Panc1 (cell line): ENCODE measurements around the gene TRIM56. TPM values are rescaled to one million over a fixed set of nuclear protein-coding genes. Genes with fewer than 3 reads are reported as not detected.
"Not testable (repeated sequence)": the region's sequence is repeated elsewhere in the genome, so short reads cannot be mapped to it uniquely, and the experiment has no call there.

Source experiments
- ATAC-seq: fragments of 200-7000 bp; cut with Tn5 transposase; 2 replicates; pipeline ENCODE4 v1.9.1; 2020; ENCODE audit warnings: mild to moderate bottlenecking, moderate library complexity
- BruUV-seq: library from RNA; stranded (reverse); fragments of 400-500 nt; replicated peaks from 2 replicates; lab custom pipeline; 2021; lab: Mats Ljungman, UMichigan
- CTCF ChIA-PET: fragments of 300-600 bp; sonication (Branson Sonifier 250); formaldehyde crosslinking; loops from one replicate; lab custom pipeline; 2022; ENCODE audit warnings: antibody characterized with exemption; lab: Charles Lee
- POLR2A ChIA-PET: fragments of 300-600 bp; sonication (Branson Sonifier 250); formaldehyde crosslinking; loops from one replicate; lab custom pipeline; 2022; ENCODE audit warnings: antibody characterized with exemption; lab: Charles Lee
- DNase-seq: peaks from one replicate; pipeline ENCODE4 v3.0.0-alpha.2; 2010; ENCODE audit warnings: low read depth, low spot score
- H3K27ac ChIP-seq: 2 replicates; pipeline ENCODE4 v1.5.1; 2011; ENCODE audit warnings: mild to moderate bottlenecking, low read length, inconsistent platforms
- H3K27me3 ChIP-seq: fragments of 200-500 bp; sonication (Bioruptor generic); 2 replicates; pipeline ENCODE4 v1.6.0; 2014; ENCODE audit warnings: low read length, inconsistent platforms; ENCODE audit not compliant: control insufficient read depth, insufficient read depth
- H3K36me3 ChIP-seq: fragments of 200-500 bp; sonication (Bioruptor generic); 2 replicates; pipeline ENCODE4 v1.5.1; 2014; ENCODE audit warnings: inconsistent platforms, mild to moderate bottlenecking, low read length, moderate library complexity; ENCODE audit not compliant: control insufficient read depth, insufficient read depth
- H3K4me1 ChIP-seq: 2 replicates; pipeline ENCODE4 v1.5.1; 2011; ENCODE audit warnings: inconsistent platforms, mild to moderate bottlenecking, low read length, moderate library complexity; ENCODE audit not compliant: control insufficient read depth, insufficient read depth
- H3K4me3 ChIP-seq, 2 experiments: 2 replicates each; pipeline ENCODE4 v1.5.1; 2011 to 2012; ENCODE audit warnings: low read depth in 2 of 2, low read length in 2 of 2, mild to moderate bottlenecking in 2 of 2, inconsistent platforms in 1 of 2, moderate library complexity in 1 of 2
- H3K9me3 ChIP-seq: fragments of 200-500 bp; sonication (Bioruptor generic); 2 replicates; pipeline ENCODE4 v1.5.1; 2014; ENCODE audit warnings: low read depth, mild to moderate bottlenecking, inconsistent platforms, low read length, moderate library complexity; ENCODE audit not compliant: control insufficient read depth, insufficient read depth
- CTCF ChIP-seq: fragments of 450-650 bp; IDR thresholded peaks from 2 replicates; pipeline ENCODE4 v1.5.1; 2017; ENCODE audit warnings: mild to moderate bottlenecking
- POLR2AphosphoS5 ChIP-seq: IDR thresholded peaks from 2 replicates; pipeline ENCODE4 v1.6.1; 2012; ENCODE audit warnings: mild to moderate bottlenecking, low read depth, low read length, moderate library complexity
- SIN3A ChIP-seq: IDR thresholded peaks from 2 replicates; pipeline ENCODE4 v1.6.1; 2012; ENCODE audit warnings: low read depth, mild to moderate bottlenecking, low read length, moderate library complexity, borderline replicate concordance; ENCODE audit not compliant: insufficient read depth
- TCF7L2 ChIP-seq: IDR thresholded peaks from 2 replicates; pipeline ENCODE4 v1.6.1; 2011; ENCODE audit warnings: mild to moderate bottlenecking, low read depth, low read length, inconsistent platforms
- in situ Hi-C: cut with HindIII; loops from 2 replicates; pipeline ENCODE4 v1.10.0; 2016; ENCODE audit warnings: low sequenced_read_pairs, low pct_unique_long_range_greater_than_20kb
- intact Hi-C: fragments of 100-400 bp; cut with micrococcal nuclease; formaldehyde crosslinking; loops from one replicate; pipeline ENCODE4 v1.10.0; 2022; ENCODE audit not compliant: unreplicated experiment
- total RNA-seq: library from RNA; stranded (reverse); gene quantifications from one replicate; pipeline ENCODE4 v1.2.1, GENCODE V29; 2021; ENCODE audit not compliant: unreplicated experiment
- TF ChIP-seq, protein P1 (sequence below), 2 experiments: IDR thresholded peaks; 2 replicates each; pipeline ENCODE4 v1.6.1; 2011 to 2012; ENCODE audit warnings: low read depth in 2 of 2, control low read depth in 1 of 2, low read length in 1 of 2, mild to moderate bottlenecking in 1 of 2, moderate library complexity in 1 of 2; ENCODE audit not compliant: insufficient read depth in 1 of 2

The TRIM56 gene
- total RNA-seq, 1 experiment from 2014 or later: 37.4 TPM

DNA sequence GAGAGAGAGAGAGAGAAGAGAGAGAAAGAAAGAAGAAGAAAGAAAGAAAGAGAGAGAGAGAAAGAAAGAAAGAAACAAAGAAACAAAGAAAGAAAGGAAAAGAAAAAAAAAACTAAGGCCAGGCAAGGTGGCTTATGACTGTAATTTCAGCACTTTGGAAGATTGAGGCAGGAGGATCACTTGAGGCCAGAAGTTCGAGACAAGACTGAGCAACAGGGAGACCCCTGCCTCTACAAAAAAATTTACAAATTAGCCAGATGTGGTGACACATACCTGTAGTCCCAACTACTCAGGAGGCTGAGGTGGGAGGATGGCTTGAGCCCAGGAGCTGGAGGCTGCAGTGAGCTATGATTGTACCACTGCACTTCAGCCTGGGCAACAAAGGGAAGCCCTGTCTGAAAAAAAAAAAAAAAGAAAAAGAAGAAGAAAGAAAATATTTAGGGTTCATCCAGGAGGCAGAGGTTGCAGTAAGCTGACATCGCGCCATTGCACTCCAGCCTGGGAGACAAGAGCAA lies 44.4 kb downstream of the TRIM56 start:
- in situ Hi-C loops: no loop called here
- CTCF ChIA-PET: no interaction called here
- no peak for TF ChIP-seq POLR2AphosphoS5
- TF ChIP-seq CTCF: no peak
- TF ChIP-seq, protein P1, sequence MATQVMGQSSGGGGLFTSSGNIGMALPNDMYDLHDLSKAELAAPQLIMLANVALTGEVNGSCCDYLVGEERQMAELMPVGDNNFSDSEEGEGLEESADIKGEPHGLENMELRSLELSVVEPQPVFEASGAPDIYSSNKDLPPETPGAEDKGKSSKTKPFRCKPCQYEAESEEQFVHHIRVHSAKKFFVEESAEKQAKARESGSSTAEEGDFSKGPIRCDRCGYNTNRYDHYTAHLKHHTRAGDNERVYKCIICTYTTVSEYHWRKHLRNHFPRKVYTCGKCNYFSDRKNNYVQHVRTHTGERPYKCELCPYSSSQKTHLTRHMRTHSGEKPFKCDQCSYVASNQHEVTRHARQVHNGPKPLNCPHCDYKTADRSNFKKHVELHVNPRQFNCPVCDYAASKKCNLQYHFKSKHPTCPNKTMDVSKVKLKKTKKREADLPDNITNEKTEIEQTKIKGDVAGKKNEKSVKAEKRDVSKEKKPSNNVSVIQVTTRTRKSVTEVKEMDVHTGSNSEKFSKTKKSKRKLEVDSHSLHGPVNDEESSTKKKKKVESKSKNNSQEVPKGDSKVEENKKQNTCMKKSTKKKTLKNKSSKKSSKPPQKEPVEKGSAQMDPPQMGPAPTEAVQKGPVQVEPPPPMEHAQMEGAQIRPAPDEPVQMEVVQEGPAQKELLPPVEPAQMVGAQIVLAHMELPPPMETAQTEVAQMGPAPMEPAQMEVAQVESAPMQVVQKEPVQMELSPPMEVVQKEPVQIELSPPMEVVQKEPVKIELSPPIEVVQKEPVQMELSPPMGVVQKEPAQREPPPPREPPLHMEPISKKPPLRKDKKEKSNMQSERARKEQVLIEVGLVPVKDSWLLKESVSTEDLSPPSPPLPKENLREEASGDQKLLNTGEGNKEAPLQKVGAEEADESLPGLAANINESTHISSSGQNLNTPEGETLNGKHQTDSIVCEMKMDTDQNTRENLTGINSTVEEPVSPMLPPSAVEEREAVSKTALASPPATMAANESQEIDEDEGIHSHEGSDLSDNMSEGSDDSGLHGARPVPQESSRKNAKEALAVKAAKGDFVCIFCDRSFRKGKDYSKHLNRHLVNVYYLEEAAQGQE (IDR thresholded peaks at IDR 0.05; ENCODE audit: insufficient read depth in 1 of 2, low read depth in 2 of 2, low read length in 1 of 2): no peak
- TF ChIP-seq SIN3A: no peak
- no peak for TF ChIP-seq TCF7L2
- BruUV-seq: no TSS peak
- H3K9me3 ChIP-seq: no peaks in the 10 kb centered on the region
- no peaks in the 10 kb centered on the region for H3K27me3 ChIP-seq
- intact Hi-C loops: no loop called here
- H3K4me1 ChIP-seq: peaks cover 44% of the 10 kb centered on the region
- no peak for ATAC-seq
- peak overlapping the region; percentile 51 to 90 for H3K4me3 ChIP-seq
- H3K36me3 ChIP-seq: no peaks in the 10 kb centered on the region
- DNase-seq: no peak
- H3K27ac ChIP-seq: peak overlapping the region; percentile 98
- POLR2A ChIA-PET: interaction anchor here (0.6 to 1.8 kb wide), 3 partner anchors 12 to 119 kb away, joined by 4 to 13 read pairs (median 9); no protein-coding TSS in a partner anchor

- intact Hi-C loops, H3K9me3 ChIP-seq, in situ Hi-C loops, ATAC-seq, DNase-seq, H3K36me3 ChIP-seq, BruUV-seq, H3K27me3 ChIP-seq, H3K4me3 ChIP-seq: not testable (repeated sequence)
- TF ChIP-seq POLR2AphosphoS5: peak; percentile 11; the same call in 1 of the 2 replicates
- POLR2A ChIA-PET: interaction anchor here (0.6 to 0.7 kb wide), 4 partner anchors 10 to 48 kb away, joined by 3 to 5 read pairs (median 4); partner anchors contain the start of gene TRIM56
- Histone ChIP-seq H3K27ac (peak overlapping the region; percentile 34; the same call in 1 of the 2 replicates), H3K4me1 (peaks cover 35% of the 10 kb centered on the region)
- CTCF ChIA-PET: interaction anchor here (0.7 kb wide), 1 partner anchor 10 kb away, joined by 12 read pairs; no protein-coding TSS in a partner anchor
Measured at GRCh38 chr7:101132626-101133600, 47.6 kb downstream of the TRIM56 start.
